AML-193 (cell line): ENCODE results near the gene SPON1.
"Not testable (repeated sequence)": the region's sequence is repeated elsewhere in the genome, so short reads cannot be mapped to it uniquely, and the experiment has no call there.

ENCODE experiments used
- DNase-seq, 2 experiments: peaks; one replicate each; lab custom pipeline; 2025; lab: John Stamatoyannopoulos, UW

SPON1 gene

DNA sequence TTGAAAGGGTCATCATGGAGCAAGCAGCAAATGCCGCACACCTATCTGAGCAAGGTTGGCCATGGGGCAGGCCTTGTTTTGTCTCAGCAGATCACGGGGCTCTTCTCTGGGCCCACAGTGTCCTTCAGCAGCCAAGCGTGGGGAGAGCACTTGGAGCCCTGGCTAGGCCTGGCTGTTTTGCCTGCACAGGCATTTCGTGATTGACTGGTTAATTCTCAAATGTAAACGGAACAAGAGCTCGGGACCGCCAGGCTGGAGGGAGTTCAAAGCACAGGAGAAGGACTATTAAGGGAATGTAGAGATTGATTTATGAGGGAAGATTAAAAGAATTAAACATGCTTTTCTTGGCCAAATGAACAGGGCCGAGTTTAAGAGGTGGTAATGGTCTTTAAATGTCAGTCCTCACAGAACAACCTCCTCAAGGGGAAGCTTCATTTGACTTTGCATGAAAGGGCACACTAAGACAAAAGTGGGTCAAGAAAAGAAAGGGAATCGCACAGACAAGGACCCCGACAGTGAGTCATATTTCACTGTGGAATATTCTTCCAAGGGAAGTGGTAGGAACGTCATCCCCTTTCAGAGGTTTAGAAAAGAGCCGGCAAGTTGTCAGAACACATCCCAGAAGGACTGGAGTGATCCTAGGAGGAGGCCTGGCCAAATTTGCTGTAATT, 20.7 kb downstream of the SPON1 start:
- DNase-seq, result no peak

DNA sequence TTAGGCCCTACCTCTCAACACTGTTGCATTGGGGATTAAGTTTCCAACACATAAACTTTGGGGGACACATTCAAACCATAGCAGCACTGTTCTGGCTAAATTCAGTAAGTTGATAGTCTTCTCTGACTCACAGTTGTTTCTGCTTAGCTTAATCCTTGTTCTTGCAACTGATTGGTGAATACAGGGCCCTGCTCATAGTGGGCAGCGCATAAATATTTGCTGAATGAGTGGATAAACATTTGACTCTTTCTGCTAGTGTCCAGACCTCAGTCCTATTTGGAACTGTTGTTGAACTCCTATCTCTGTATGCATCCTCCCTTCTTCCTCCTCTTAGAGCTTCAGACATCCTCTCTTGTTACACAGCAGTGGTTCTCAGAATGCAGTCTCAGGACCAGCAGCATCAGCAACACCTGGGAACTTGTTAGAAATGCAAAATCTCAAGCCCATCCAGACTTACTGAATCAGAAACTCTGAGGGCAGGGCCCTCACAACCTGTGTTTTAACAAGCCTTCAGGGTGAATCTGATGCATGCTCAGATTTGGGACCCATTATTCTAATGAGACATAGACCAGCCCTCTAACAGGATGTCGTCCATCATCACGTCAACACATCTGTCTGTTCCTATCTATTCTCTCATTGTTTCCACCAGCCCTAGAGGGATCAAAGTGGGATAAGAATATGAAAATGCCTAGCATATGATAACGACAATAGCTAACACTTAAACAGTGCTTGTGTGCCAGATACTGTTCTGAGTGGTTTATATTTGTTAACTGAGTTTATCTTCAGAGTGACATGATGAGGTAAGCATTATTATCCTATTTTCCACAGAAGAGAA, 22.3 kb downstream of the SPON1 start:
- no peak for DNase-seq

DNA sequence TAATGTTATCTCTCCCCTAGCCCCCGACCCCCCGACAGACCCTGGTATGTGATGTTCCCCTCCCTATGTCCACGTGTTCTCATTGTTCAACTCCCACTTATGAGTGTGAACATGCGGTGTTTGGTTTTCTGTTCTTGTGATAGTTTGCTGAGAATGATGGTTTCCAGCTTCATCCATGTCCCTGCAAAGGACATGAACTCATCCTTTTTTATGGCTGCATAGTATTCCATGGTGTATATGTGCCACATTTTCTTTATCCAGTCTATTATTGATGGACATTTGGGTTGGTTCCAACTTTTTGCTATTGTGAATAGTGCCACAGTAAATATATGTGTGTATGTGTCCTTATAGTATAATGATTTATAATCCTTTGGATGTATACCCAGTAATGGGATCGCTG, 24.2 kb downstream of the SPON1 start:
- DNase-seq, result not testable (repeated sequence)

- DNase-seq, result not testable (repeated sequence)
Measured at GRCh38 chr11:13992158-13992856, 29.8 kb downstream of the SPON1 start.

GRCh38 chr11:13993096-13993765, 30.7 kb downstream of the SPON1 start:
- no peak for DNase-seq

DNA sequence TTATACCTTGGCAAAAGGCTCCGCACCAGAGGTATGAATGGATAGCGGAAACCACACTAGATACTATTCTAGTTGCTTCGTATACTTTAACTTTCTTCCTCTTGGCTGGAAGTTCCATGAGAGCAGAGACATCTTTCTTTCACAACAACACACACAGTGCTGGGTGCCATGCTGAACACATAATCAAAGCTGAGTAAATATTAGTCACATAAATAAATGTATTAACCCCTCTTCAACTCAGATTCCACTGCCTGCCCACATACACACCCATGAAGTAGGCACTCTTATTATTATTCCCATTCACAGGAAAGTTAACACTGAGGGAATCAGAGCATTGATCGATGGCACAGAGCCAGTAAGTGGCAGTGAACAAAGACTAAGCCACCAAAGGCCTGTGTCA, 35.4 kb downstream of the SPON1 start:
- no peak for DNase-seq

- DNase-seq, result no peak
Measured at GRCh38 chr11:13999704-14000103, 37.2 kb downstream of the SPON1 start.

- no peak for DNase-seq
Measured at GRCh38 chr11:14001597-14001996, 39.1 kb downstream of the SPON1 start.

- DNase-seq, result no peak
Measured at GRCh38 chr11:14007566-14007965, 45.0 kb downstream of the SPON1 start.

DNA sequence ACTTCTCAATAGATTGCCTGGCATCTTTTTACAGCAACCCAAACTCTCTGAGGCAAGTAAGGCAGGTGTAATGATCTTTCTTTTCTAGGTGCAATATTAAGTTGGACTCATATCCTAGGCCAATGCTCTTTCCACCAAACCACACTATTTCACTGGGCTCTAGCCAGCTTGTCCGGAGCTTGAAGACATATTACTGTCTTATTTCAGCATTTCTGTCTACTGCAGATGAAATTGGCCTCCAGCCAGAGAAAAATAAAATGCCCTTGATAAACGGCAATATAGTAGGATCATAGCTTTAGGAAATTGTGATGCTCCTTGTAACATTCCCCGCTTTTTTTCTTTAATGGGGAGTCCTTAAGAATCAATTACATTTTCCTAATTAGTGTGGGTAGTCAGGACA, 48.1 kb downstream of the SPON1 start:
- DNase-seq, result no peak

DNA sequence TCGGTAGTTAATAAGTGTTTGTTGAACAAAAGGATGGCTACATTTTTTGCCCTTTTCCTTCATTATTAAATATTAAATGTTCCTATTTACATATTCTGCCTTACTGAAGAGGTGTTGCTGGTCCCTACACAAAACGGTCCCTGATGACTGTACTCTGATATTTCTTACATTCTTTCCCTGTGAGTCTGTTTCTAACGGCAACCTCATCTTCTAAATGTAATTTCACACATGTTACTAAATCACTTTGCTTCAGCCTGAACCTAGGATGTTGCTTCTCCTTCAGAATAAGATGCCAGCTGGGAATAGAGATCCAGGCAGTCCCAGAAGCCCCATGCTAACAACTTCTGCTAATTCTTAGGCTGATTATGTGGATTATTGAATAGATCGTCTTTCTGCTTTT, 50.3 kb downstream of the SPON1 start:
- no peak for DNase-seq

DNA sequence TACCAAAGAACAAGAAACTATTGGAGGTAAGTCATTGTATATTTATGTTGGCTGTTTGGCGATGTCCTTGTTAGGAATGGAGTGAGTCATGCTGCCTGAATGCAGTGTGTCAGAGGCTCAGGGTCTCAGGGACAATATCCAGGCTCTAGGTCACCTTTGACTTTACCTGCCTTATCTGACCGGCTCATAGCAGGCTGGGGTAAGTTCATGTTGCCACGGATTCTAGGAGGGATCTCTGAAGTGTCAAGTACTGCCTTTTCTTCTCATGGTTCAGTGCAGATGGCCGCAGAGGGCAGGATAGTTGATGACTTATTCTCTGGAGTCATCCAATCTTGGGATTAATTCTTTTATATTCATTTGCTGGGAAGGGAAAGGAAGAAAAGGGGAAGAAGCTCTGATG, 53.2 kb downstream of the SPON1 start:
- no peak for DNase-seq

DNA sequence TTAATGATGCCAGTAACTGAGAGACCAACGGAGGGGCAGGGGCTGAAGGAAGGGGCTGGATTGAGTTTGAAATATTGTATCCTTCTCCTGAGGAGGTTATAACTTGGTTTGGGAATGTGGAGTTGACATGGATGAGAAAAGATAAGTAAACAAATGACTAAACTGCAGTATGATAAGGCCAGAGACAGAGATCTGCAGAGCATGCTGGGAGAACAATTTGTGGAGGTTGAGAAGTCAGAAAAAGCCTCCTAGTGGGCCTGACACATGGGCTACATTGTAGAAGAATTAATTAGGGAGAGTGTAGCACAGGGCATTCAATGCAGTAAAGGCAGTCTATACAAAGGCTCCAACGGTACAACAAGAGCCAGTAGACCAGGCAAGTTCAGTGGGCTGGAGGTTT, 55.9 kb downstream of the SPON1 start:
- DNase-seq, result no peak

DNA sequence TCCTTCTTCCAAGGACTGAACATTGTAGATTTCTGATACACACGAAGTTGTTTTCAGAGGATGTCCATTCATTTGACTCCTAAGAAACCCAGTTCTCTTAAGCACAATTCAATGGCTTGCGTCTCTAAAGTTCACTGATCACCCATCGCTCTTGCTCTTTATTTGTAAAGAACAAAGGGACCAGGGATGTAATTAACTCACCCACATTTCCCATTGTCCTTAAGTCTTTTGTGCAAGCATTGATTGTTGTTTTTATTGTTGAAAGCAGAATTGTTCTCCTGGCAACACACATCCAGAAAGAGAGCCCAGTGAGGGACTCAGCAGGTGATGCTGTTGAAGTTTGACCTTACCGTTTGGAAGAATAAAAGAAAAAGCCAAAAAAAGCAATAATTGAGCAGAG, 59.2 kb downstream of the SPON1 start:
- no peak for DNase-seq

DNA sequence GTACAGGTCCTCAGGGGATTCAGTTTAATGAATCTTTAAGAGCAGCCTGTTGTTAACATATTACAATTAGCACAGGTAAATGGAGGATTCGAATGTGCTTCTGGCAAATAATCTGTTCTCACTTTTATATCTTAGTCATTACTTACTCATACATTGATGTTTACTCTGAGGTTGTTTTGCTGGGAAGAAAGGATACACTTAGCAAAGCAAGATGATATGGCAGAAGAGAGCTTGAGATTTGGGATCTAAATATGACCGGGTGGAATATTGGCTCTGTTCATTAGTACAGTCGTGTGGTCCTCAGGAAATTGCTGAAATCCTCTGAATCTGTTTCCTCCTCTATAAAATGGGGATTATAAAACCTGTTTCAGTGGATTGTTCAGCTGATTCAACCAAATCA, 59.7 kb downstream of the SPON1 start:
- no peak for DNase-seq

DNA sequence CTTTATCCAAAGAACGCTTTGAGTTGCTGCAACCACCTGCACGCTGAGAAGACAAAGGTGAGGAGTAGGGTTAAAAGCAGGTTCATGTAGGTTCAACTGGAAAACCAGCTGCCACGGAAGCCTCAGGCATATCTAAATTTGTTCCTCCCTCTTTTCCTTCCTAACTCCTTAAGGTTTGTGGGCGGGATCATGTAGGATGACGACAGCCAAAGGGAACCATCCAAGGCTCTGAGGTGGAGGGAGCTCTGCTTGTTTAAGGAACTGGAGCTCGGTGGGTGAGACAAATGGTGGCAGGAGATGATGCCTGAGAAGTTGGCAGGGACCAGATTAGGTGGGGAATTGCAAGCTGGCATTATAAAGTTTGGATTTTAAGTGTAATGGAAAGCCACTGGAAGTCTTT, 60.3 kb downstream of the SPON1 start:
- no peak for DNase-seq

DNA sequence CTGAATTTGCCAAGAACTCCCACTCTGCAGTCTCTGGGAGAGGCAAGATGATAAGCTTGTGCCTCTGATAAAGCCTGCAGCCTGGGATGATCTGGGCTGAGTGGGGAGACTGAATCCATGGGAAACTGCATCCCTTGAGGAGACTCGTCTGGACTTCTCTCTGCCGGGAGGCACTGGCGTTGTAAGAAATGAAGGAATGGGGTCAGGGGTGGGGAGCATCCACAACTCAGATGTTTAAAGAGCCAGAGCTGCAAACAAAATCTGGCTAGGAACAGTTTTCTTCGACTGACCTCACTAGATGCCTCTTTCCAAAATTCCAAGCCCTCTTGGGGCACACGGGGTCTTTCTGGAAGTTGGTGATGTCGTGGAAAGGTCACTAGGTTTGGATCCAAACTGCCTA, 64.4 kb downstream of the SPON1 start:
- no peak for DNase-seq

GRCh38 chr11:14027525-14027924, 65.0 kb downstream of the SPON1 start:
- no peak for DNase-seq

GRCh38 chr11:14029440-14029839, 66.9 kb downstream of the SPON1 start:
- no peak for DNase-seq

DNA sequence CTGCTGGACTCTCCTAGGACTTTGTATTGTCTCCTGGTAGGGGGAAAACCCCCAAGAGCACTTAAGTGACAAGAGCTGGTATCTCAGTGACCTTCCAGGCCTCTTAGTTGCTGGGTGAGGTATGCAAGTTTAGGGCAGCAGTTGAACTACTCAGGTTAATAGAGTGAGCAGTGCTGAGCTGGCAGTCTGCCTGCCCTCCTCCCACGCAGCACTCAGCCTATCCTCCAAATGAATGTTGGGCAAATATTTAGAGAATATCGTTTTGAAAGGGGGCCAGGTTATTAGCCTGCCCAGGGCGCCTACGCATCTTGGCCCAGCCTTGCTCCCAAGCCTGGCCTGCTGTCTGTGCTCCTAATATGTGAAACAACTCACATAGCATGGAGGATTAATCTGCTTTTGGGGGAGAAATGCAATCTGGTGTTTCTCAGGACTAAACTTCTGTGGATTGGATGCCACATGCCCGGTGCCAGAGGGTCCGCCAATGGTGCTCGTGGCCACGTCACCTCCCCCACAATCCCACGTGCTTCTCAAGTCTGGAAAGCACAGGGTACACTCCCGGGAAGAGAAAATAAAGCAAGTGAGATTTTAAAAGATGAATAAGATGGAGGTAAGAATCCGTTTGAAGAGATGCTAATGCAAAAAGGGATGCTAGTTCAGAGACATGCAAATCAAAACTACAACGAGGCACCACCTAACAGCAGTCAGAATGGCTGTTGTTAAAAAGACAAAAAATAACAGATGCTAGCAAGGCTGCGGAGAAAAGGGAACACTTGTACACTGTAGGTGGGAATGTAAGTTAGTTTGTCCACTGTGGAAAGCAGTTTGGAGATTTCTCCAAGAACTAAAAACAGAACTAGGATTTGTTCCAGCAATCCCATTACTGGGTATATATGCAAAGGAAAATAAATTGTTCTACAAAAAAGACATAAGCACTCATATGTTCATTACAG, 67.7 kb downstream of the SPON1 start:
- no peak for DNase-seq

- not testable (repeated sequence) for DNase-seq
Measured at GRCh38 chr11:14035526-14035925, 73.0 kb downstream of the SPON1 start.
